Hematopoietic multipotent progenitor cell treated with erythropoietin and hydrocortisone succinate and interleukin-3 and kit ligand, for 17 days (in vitro differentiated cells): Measurements from ENCODE around the gene WASF3.

ENCODE experiments used
- DNase-seq: peaks from one replicate; pipeline ENCODE4 v3.0.0-alpha.2; 2015; ENCODE audit warnings: low spot score

The WASF3 gene

DNA sequence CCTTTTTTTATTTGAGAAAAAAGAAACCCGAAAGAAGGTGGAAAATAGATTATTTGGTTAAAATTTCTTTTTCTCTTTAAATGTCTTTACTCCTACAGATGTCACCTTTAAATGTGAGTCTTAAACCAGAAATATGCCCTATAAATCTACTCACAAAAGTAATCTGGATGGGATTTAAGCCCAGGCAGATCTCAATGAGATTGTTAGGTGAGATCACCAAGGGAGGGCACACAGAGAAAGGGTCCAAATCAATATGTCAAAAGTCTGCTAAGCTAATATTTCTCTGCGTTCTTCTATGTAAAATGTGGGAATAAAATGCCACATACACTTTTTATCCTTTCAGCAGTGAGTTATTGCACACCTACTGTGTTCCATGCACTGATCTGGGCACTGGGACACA lies 32.9 kb downstream of the WASF3 start:
- no peak for DNase-seq

GRCh38 chr13:26590951-26591350 lies 33.5 kb downstream of the WASF3 start:
- no peak for DNase-seq

GRCh38 chr13:26591672-26592071 lies 34.2 kb downstream of the WASF3 start:
- no peak for DNase-seq

DNA sequence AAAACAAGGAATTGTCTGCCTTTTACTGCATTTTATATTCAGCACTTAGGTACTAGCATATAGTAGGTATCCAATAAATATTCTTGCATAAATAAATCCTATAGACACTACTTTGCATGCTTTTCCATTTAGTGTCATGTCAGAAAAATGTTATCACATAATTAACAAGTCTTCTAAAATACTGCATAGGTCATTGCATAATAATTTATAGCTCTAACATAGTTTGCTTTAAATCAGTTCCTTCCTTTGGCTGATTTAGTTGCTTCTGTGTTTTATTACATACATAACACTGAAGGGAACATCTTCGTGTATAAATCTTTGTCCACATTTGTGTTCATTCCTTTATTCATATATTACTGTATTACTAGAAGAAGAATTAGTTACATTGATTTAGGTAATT lies 36.2 kb downstream of the WASF3 start:
- DNase-seq = no peak

DNA sequence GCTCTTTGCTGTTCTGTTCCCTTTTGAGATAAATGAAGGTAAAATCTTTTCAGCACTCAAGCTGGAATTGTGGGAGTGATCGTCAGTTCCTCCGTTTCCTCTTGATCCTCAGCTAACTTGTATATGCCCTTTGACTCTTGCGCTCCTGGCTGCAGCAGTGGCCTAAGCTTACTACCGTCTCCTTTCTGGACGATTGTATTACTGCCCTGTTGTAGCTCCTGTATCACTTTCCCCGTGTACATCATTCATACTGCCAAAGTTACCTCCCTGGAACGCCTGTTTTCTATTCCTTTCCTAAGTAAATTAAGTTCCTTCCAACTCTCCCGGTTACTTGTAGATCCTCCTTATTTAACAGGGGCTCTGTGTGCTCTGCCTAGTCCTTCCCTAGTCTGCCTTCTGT lies 36.9 kb downstream of the WASF3 start:
- DNase-seq = no peak

DNA sequence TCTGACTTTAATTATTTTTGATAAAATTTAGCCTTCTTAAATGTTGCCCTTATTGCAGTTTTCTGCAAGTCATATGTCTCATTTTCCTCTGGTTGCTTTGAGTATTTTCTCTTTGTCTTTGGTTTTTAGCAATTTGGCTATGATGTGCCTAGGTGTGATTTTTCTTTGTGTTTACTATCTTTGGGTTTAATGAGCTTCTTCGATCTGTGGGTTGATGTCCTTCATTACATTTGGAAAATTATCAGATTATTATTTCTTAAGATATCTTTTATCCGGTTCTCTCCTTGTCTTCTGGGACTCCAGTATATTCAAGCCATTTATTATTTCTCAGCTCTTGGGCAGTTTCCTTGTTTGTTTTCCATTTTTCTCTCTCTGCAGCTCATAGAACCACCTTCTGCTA lies 39.0 kb downstream of the WASF3 start:
- DNase-seq = no peak

- DNase-seq = no peak
Measured at GRCh38 chr13:26599403-26599802, 41.9 kb downstream of the WASF3 start.

- no peak for DNase-seq
Measured at GRCh38 chr13:26599860-26600259, 42.4 kb downstream of the WASF3 start.

GRCh38 chr13:26600343-26600742 lies 42.9 kb downstream of the WASF3 start:
- DNase-seq = no peak

GRCh38 chr13:26601669-26602068 lies 44.2 kb downstream of the WASF3 start:
- DNase-seq = no peak

DNA sequence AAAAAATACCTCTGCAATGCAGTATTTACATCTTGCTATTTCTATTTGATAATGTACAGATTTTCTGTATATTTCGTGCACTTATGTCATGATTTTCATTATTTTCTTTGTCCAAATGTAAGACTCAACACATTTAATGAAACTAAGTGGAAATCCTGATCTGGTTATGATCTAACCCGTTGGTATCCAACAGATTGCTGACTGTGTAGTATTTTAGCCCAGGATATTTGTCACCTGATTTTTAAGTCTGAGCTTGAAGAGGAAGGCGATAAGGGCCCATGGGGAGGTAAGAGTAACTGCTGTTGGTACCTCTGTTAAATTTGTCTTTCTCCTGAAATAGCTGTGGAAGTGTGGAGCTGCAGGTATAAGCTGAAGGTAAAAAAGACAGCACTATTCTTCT lies 45.3 kb downstream of the WASF3 start:
- no peak for DNase-seq

- no peak for DNase-seq
Measured at GRCh38 chr13:26604784-26605545, 47.5 kb downstream of the WASF3 start.

DNA sequence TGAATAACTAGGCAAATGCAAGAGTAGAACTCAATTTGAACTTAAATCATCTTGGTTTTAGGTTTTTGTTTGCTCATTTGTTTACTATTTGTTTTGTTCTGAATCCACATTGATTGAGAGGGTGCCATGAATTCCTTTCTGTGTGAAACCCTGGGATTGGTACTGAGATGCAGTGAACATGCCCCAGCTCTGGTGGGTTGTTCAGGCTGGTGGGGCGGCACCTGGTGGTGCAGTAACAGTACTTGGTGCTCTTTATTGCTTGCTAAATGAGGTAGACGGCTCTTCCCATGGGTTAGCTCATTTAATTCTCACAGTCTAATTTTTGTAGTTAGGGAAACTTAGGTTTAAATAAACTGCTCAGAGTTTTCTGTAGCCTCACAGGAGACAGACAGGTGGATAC lies 48.4 kb downstream of the WASF3 start:
- DNase-seq = no peak

DNA sequence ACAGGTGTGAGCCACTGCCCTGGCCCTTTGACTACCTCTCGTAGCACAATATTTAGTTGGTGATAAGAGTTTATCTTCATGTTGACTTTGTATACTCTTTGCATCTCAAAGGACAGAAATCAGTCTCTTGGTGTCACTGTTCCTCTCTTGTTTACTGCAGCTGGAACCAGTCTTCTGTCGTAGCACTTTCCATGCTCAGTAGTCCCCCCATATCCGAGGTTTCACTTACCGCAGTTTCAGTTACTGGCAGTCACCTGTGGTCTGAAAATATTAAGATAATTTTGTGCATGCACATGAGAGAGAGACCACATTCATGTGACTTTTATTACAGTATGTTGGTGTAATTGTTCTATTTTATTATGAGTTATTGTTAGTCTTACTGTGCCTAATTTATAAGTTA lies 49.1 kb downstream of the WASF3 start:
- DNase-seq = no peak

- DNase-seq = no peak
Measured at GRCh38 chr13:26614721-26615120, 57.2 kb downstream of the WASF3 start.

GRCh38 chr13:26616126-26616525 lies 58.6 kb downstream of the WASF3 start:
- DNase-seq = no peak

- DNase-seq = no peak
Measured at GRCh38 chr13:26618726-26619125, 61.2 kb downstream of the WASF3 start.

GRCh38 chr13:26619358-26619757 lies 61.9 kb downstream of the WASF3 start:
- no peak for DNase-seq

GRCh38 chr13:26621731-26622401 lies 64.4 kb downstream of the WASF3 start:
- DNase-seq = no peak

GRCh38 chr13:26623125-26623524 lies 65.6 kb downstream of the WASF3 start:
- DNase-seq = no peak

DNA sequence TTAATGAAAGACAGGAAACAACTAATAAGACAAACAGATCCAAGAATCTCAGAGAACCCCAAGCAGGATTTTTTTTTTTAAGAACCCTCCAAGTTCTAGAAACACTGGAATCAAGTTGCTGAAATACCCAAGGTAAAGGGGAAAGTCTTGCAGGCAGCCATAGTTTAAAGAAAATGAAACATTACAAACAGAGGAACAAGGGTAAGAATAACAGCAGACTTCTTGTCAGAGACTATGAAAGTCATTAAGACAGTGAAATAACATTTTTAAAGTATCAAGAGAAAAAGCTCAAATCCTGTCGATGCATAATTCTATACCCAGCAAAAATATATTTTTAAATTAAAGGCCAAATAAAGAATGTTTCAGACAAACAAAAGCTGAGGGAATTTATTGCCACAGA lies 67.1 kb downstream of the WASF3 start:
- no peak for DNase-seq

DNA sequence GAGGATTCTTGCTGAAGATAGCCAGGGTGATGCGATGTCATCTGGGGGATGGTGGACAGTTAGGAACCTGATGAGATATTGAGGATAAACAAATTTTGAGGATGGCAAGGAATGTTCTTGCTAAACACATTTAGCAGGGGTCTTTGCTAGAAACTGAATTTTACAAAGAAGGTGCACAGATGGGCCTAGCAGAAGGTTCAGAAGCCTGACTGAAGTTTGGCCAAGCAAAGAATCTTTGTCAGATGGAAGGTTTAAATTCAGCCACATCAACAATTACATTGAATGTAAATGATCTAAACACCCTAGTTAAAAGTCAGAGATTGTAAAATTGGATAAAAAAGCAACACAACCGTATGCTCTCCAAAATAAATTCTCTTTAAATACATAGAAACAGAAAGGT lies 68.8 kb downstream of the WASF3 start:
- DNase-seq = no peak

- no peak for DNase-seq
Measured at GRCh38 chr13:26628706-26629105, 71.2 kb downstream of the WASF3 start.

- DNase-seq = no peak
Measured at GRCh38 chr13:26629260-26629825, 71.9 kb downstream of the WASF3 start.
